Activated CD4-positive, alpha-beta T cell treated with anti-CD3 and anti-CD28 coated beads, Interleukin-2, amount 50 U/mL, for 1 hour (primary cell): ENCODE results near the gene PLCH1.

Experiments
- DNase-seq: peaks from one replicate; pipeline ENCODE4 v3.0.0-alpha.2; 2020

PLCH1 gene

DNA sequence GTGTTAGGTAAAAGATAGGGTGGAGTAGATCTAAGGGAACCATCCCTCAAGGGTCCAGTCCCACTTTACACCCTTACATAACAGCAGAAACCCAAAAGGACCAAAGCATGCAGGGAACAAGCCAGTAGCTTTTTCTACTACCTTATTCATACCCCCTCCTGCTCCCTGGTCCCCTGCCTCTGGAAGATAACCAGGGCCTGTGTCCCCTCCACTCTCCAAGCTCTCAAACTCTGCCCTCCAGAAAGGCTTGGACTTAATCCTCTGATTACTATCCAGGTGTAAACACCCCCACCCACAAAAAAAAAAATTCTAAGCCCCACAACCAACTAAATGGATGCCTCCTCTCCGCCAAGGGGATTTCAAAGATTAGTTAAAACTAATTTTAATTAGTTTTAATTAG is 417.4 kb downstream of the PLCH1 start:
- DNase-seq, result no peak

DNA sequence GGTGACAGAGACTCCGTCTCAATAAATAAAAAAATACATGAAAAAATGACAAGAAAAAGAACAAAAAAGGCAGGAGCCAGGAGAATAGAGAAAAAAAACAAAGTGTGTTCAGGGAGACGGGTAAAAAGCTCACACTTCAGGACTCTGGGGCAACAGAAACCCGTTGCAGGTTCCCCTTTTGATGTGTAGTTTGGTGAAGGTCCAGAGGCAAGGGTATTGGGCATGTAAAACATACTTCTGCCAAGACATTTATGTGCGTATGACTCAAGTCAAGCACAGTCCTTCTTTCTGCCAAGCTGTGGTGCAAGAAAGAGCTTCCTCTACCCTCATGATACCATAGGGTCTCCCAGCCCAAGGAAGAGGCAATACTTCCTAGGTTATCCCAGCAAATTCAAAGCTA is 418.0 kb downstream of the PLCH1 start:
- DNase-seq, result no peak

GRCh38 chr3:155326244-155326643 is 418.6 kb downstream of the PLCH1 start:
- DNase-seq, result no peak
